H1 (cell line): ENCODE data around the gene PTX3. TPM values are rescaled to one million over a fixed set of nuclear protein-coding genes. Genes with fewer than 3 reads are reported as not detected.

ENCODE experiments used
- CHD2 ChIP-seq: IDR thresholded peaks from 2 replicates; pipeline ENCODE4 v1.6.1; 2012; ENCODE audit warnings: low read length, improper control_type of control experiment
- EZH2 ChIP-seq: fragments of 200-600 bp; sonication (generic); IDR thresholded peaks from 2 replicates; pipeline ENCODE4 v1.7.1; 2012; ENCODE audit warnings: low read depth, mild to moderate bottlenecking, moderate library complexity, low read length, inconsistent platforms; ENCODE audit not compliant: severe bottlenecking
- HDAC2 ChIP-seq, 2 experiments: fragments of 300-600 bp in 1 of 2; sonication (generic) in 1 of 2; IDR thresholded peaks; 2 replicates each; pipeline ENCODE4 v1.6.1; 2011 to 2012; ENCODE audit warnings: low read depth in 2 of 2, low read length in 2 of 2, mild to moderate bottlenecking in 2 of 2, moderate library complexity in 2 of 2, borderline replicate concordance in 1 of 2, inconsistent platforms in 1 of 2
- SIX5 ChIP-seq: IDR thresholded peaks from 2 replicates; pipeline ENCODE4 v1.6.1; 2011; ENCODE audit warnings: mild to moderate bottlenecking, low read depth, low read length
- SRF ChIP-seq: IDR thresholded peaks from 2 replicates; pipeline ENCODE4 v1.6.1; 2011; ENCODE audit warnings: mild to moderate bottlenecking, low read depth, low read length, moderate library complexity
- polyA plus RNA-seq, 7 experiments: library from polyadenylated mRNA; depleted of rRNA in 3 of 7; stranded (reverse) in 5 of 7; unstranded in 2 of 7; fragments of >200 nt in 5 of 7; fragments of 200-250 nt in 2 of 7; gene quantifications; 1 replicate in 5 of 7; 2 replicates in 1 of 7; 4 replicates in 1 of 7; pipeline versions ENCODE4 v1.2.1 to v1.2.3, GENCODE V29; 2011 to 2013; ENCODE audit warnings: missing spikeins in 2 of 7, mixed read lengths in 2 of 7
- total RNA-seq: library from RNA; stranded (reverse); fragmentation: NEBNext Ultra II Directional; extraction: Animal tissue kit (Norgen Biotek cat#: 25700); gene quantifications from 2 replicates; pipeline ENCODE4 v1.2.1, GENCODE V29; 2021

Gene PTX3
- total and polyA plus RNA-seq, 2 of the 8 experiments (the other 6 are each of a cell fraction or from before 2014, with no cell fraction given): 1.2 to 1.7 TPM

DNA sequence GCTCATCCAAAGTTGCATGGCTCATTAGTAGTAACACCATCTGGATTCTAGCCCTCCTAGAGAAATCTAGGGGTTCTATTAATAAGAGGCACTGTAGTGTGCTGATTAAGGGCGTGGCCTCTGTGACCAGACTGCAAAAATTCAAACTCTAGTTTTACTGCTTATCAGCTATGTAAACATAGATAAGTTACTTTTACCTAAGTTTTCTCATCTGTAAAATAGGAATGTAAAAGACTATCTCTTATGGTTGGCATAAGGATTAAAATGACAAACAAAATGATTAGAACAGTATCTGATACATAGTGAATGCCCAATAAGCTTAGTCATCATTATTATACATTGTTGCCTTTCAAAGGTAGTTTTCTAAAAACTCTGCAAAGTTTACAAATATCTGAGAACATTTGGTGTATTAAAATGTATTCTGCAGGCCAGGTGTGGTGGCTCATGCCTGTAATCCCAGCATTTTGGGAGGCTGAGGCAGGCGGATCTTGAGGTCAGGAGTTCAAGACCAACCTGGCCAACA lies 4.5 kb downstream of the PTX3 start (continued):
- TF ChIP-seq SRF: no peak
- TF ChIP-seq SIX5: no peak
- TF ChIP-seq HDAC2 (IDR thresholded peaks at IDR 0.05; ENCODE audit: borderline replicate concordance in 1 of 2, low read depth in 2 of 2, low read length in 2 of 2): no peak
- no peak for TF ChIP-seq EZH2
- no peak for TF ChIP-seq CHD2
- TF ChIP-seq, all 59 proteins: peak for 0
